Smooth muscle cell (in vitro differentiated cells): ENCODE data around the gene NTM. TPM values are rescaled to one million over a fixed set of nuclear protein-coding genes. Genes with fewer than 3 reads are reported as not detected.

Source experiments
- DNase-seq: peaks from one replicate; lab custom pipeline; 2025; ENCODE audit not compliant: unreplicated experiment; lab: John Stamatoyannopoulos, UW
- H2AFZ ChIP-seq: fragments of 200-600 bp; sonication (generic); 2 replicates; pipeline ENCODE4 v1.6.0; 2016; ENCODE audit warnings: antibody characterized with exemption, low read depth, mild to moderate bottlenecking
- H3F3A ChIP-seq: fragments of 200-600 bp; sonication (generic); 2 replicates; pipeline ENCODE4 v1.6.0; 2017; ENCODE audit warnings: antibody characterized with exemption, low read depth
- H3K27ac ChIP-seq: fragments of 200-600 bp; sonication (generic); 2 replicates; pipeline ENCODE4 v1.5.1; 2016; ENCODE audit warnings: low read depth, mild to moderate bottlenecking
- H3K27me3 ChIP-seq: fragments of 200-600 bp; sonication (generic); 2 replicates; pipeline ENCODE4 v1.6.1; 2016; ENCODE audit warnings: low read depth, mild to moderate bottlenecking
- H3K36me3 ChIP-seq: fragments of 200-600 bp; sonication (generic); 2 replicates; pipeline ENCODE4 v1.5.1; 2016; ENCODE audit warnings: low read depth
- H3K4me1 ChIP-seq: fragments of 200-600 bp; sonication (generic); 2 replicates; pipeline ENCODE4 v1.5.1; 2016; ENCODE audit warnings: low read depth
- H3K4me2 ChIP-seq: fragments of 200-600 bp; sonication (generic); 2 replicates; pipeline ENCODE4 v1.6.0; 2016; ENCODE audit warnings: mild to moderate bottlenecking
- H3K4me3 ChIP-seq: fragments of 200-600 bp; sonication (generic); 2 replicates; pipeline ENCODE4 v1.5.1; 2016; ENCODE audit warnings: mild to moderate bottlenecking
- H3K79me2 ChIP-seq: fragments of 200-600 bp; sonication (generic); 2 replicates; pipeline ENCODE4 v1.6.0; 2016; ENCODE audit warnings: low read depth, mild to moderate bottlenecking
- H3K9ac ChIP-seq: fragments of 200-600 bp; sonication (generic); 2 replicates; pipeline ENCODE4 v1.6.0; 2016; ENCODE audit warnings: low read depth
- H3K9me3 ChIP-seq: fragments of 200-600 bp; sonication (generic); replicated peaks from 2 replicates; pipeline ENCODE4 v1.5.1; 2016; ENCODE audit warnings: low read depth
- H4K20me1 ChIP-seq: fragments of 200-600 bp; sonication (generic); 2 replicates; pipeline ENCODE4 v1.6.0; 2016; ENCODE audit warnings: low read depth
- WGBS: methylation state at CpG from one replicate; pipeline ENCODE4 v1.1.7; 2016; ENCODE audit warnings: low lambda C conversion rate; 5-methylcytosine and 5-hydroxymethylcytosine counted together
- polyA plus RNA-seq: library from polyadenylated mRNA; unstranded; fragments of >200 nt; fragmentation: Nextera tagmentation; extraction: Ambion mirVana; gene quantifications from 2 replicates; pipeline ENCODE4 v1.2.1, GENCODE V29; 2016
- total RNA-seq: library from RNA; depleted of rRNA; stranded (reverse); fragments of >200 nt; gene quantifications from 2 replicates; pipeline ENCODE4 v1.2.3, GENCODE V29; 2014
- TF ChIP-seq, protein P1 (sequence below): fragments of 200-600 bp; sonication (generic); IDR thresholded peaks from 2 replicates; pipeline ENCODE4 v1.5.1; 2017; ENCODE audit warnings: borderline replicate concordance, mild to moderate bottlenecking, antibody characterized with exemption; ENCODE audit not compliant: insufficient read depth, poor library complexity, severe bottlenecking

NTM gene
- total and polyA plus RNA-seq, 2 experiments from 2014 or later = 68.9 to 123 TPM

DNA sequence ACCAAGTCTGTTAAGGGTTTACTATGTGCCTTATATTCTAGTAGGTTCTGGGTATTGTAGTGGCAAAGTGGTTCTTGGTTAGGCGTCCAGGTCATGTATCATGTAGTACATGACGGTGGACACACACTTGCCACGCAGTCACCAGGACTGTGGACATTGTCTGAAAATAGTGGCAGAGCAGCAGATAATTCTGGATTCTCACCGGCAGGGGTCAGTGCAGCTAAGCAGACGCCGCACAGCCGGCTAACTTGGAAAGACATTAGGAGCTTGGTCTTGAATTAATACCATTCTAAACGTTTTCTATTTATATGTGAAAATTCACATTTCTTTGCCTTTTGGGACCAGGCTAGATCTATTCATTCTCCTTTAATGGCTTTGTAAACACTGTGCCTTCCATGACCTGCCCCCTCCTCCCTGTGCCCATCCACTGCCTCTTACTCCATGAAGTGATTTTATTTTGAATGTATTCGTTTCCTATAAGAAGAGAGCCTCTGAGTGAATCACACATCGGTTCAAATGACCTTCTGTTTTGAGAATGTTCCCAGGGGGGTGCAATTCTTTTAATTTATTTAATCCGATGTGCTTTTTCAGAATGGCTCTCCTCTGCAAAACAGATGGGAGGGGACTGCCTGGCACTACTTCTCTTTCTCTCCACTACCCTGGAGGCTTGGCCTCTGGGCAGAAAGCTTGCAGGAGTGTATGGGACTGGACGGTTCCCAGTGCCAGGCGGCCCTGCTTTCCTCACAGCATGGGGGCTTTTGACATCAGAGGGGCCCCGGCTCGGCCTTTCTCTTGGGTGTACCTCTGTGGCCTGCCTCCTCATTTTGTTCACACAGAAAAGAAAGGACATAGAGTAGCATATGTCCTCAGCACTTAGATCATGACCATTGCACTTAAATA, 378.0 kb downstream of the NTM start:
- Histone ChIP-seq H3K9ac (peak overlapping the region; percentile 34), H3F3A (peaks cover 9% of the 10 kb centered on the region)

DNA sequence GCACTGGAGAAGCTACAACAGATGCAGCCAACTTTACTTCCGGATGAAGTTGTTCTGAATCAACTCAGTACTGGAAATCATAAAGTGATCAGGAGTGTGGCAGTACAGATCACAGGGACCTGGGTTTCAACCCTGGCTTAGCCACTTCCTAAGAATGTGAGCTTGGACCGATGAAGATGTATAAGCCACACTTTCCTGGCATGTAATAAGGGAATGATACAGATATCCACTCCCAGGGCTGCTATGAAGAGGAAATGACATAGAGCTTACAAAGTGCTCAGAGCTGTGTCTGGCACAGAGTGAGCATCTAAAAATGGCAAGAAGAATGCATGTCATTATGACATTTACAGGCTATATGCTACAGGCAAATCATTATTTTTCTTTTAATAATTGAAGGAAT, 378.7 kb downstream of the NTM start:
- peaks cover 9% of the 10 kb centered on the region for H3F3A ChIP-seq
- H4K20me1 ChIP-seq = no peaks in the 10 kb centered on the region
- H3K79me2 ChIP-seq = no peaks in the 10 kb centered on the region
- peaks cover 15% of the 10 kb centered on the region for H3K4me1 ChIP-seq
- DNase-seq = no peak
- H3K4me3 ChIP-seq = no peak overlapping the region
- no peaks in the 10 kb centered on the region for H3K27me3 ChIP-seq
- no peak overlapping the region for H2AFZ ChIP-seq
- H3K36me3 ChIP-seq = no peaks in the 10 kb centered on the region
- TF ChIP-seq, protein P1, sequence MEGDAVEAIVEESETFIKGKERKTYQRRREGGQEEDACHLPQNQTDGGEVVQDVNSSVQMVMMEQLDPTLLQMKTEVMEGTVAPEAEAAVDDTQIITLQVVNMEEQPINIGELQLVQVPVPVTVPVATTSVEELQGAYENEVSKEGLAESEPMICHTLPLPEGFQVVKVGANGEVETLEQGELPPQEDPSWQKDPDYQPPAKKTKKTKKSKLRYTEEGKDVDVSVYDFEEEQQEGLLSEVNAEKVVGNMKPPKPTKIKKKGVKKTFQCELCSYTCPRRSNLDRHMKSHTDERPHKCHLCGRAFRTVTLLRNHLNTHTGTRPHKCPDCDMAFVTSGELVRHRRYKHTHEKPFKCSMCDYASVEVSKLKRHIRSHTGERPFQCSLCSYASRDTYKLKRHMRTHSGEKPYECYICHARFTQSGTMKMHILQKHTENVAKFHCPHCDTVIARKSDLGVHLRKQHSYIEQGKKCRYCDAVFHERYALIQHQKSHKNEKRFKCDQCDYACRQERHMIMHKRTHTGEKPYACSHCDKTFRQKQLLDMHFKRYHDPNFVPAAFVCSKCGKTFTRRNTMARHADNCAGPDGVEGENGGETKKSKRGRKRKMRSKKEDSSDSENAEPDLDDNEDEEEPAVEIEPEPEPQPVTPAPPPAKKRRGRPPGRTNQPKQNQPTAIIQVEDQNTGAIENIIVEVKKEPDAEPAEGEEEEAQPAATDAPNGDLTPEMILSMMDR = no peak
- 28% methylated on average over 2 of the region's 2 CpGs for WGBS
- H3K27ac ChIP-seq = peak overlapping the region; percentile 87
- H3K9ac ChIP-seq = peak overlapping the region; percentile 34
- peak overlapping the region; percentile 48 for H3K4me2 ChIP-seq
- no peaks in the 10 kb centered on the region for H3K9me3 ChIP-seq

More for the DNA sequence above, 378.0 kb downstream of the NTM start:
- H3K36me3 ChIP-seq = no peaks in the 10 kb centered on the region
- peak; percentile 40 for DNase-seq
- 20% methylated on average over 15 of the region's 15 CpGs for WGBS
- no peak overlapping the region for H2AFZ ChIP-seq
- H3K4me1 ChIP-seq = peaks cover 15% of the 10 kb centered on the region
- H3K27ac ChIP-seq = peak overlapping the region; percentile 87
- H3K79me2 ChIP-seq = no peaks in the 10 kb centered on the region
- no peaks in the 10 kb centered on the region for H4K20me1 ChIP-seq
- H3K4me2 ChIP-seq = peak overlapping the region; percentile 48
- TF ChIP-seq, protein P1 = peak; percentile 84
- no peaks in the 10 kb centered on the region for H3K9me3 ChIP-seq
- no peak overlapping the region for H3K4me3 ChIP-seq
- H3K27me3 ChIP-seq = no peaks in the 10 kb centered on the region

DNA sequence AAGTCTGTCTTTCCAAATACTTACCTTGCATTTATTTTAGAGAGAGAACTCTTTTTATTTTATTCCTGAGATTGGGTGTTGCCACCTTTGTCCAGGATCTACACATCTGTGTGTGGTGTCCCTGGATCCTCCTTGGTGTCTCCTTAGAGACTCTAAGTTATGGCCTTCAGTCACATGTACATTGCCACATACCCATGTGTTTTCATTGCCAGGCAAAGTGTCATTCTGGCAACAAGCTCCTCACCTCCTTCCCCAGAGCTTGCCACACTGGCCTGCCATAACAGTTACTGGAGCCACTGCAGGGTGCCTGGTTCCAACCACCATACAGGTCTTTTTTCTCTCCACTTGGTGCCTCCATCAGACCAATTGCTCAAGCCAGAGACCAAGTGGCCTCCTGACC, 379.7 kb downstream of the NTM start:
- no peak overlapping the region for H2AFZ ChIP-seq
- no peaks in the 10 kb centered on the region for H3K36me3 ChIP-seq
- H3K79me2 ChIP-seq = no peaks in the 10 kb centered on the region
- H3F3A ChIP-seq = peaks cover 9% of the 10 kb centered on the region
- H3K27me3 ChIP-seq = no peaks in the 10 kb centered on the region
- no peaks in the 10 kb centered on the region for H4K20me1 ChIP-seq
- DNase-seq = no peak
- no peak overlapping the region for H3K4me3 ChIP-seq
- H3K9ac ChIP-seq = no peak overlapping the region
- TF ChIP-seq, protein P1 = no peak
- no peaks in the 10 kb centered on the region for H3K9me3 ChIP-seq
- no peak overlapping the region for H3K4me2 ChIP-seq
- peaks cover 8% of the 10 kb centered on the region for H3K4me1 ChIP-seq
- peak overlapping the region; percentile 87 for H3K27ac ChIP-seq
